HG03521 (cell line): ENCODE data around the gene AKAP7.
"Not testable (repeated sequence)": the region's sequence is repeated elsewhere in the genome, so short reads cannot be mapped to it uniquely, and the experiment has no call there.

Experiments
- ATAC-seq: cut with Tn5 transposase; IDR thresholded peaks from one replicate; pipeline ENCODE4 v1.9.1; 2021; ENCODE audit warnings: mild to moderate bottlenecking, moderate library complexity; ENCODE audit not compliant: unreplicated experiment

AKAP7 gene

DNA sequence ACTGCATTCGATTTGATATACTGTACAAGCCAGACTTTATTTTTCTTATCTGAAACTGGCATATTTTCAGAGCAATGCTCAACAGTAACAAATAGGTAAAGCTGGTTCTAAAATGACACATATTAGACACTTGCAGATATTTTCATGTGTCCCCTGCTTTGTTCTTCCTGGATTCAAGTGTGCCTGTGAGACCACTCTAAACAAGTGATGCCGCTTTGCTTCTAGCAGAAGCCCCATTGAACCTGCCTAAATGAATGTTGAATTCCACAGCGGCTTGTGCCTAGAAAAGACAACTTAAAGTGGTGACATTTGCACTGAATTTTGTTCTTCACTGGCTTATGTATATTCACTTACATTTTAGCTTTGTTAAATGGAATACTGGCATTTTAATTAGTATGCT is 115.7 kb downstream of the AKAP7 start:
- ATAC-seq, result no peak

DNA sequence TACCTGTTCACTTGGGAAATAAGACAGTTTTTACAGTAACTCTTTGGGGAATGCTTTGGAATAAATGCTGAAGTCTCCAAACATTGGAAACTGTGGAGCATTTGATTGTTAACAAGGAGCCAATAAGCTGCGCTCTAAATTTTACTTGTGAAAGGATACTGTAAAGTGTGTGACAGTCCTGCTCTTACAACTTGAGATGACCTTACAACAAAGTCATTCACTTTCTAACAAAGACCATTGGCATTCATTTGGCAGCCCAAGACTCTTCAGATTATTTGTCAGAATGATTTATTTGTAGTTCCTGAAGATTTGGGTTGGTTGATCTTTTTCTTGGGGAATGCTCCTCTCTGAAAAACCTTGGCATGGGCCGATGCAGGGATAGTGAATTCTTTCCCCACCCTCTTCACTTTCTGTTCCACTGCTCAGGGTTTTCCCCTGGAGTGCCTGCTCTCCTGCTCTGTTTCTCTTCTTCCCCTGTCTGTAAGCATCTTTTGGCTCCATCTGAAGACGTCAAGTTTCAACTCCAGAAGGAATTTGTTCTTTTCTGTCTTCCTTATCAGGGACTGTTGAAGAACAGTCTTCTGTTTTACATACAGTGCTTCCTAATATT is 116.4 kb downstream of the AKAP7 start:
- no peak for ATAC-seq

DNA sequence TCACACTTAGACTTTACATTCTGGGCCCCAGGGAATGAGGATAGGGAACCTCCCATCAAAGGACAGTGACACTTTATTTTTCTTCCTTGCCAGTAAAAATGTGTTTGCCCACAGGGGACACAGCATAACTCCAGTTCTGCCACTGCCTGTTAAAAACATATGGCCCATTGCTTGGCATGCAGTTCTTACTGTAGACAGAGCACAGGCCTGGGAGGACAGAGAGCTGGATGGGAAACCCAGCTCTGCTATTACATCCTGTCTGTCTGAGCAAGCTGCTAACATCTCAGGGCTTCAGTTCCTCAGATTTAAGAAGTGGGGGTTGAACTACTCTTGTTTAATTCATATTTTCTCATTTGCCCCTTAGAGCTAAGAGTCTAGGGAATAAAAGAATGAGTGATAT is 120.2 kb downstream of the AKAP7 start:
- no peak for ATAC-seq

- no peak for ATAC-seq
These were observed 120.6 kb downstream of the AKAP7 start for GRCh38 chr6:131255911-131256310.

DNA sequence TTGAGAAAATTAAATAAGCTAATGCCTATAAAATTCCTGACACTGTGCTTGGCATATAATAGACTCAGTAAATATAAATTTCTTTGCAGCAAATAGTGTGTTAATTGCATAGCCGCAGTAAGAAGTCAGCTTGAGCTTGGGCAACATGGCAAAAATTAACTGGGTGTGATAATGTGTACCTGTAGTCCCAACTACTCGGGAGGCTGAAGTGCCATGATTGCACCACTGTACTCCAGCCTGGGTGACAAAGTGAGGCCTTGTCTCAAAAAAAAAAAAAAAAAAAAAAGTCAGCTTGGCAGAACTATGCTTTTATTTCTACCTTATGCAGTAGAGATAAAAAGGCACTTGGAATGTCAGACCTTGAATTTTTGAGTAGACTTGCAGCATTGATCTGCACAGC is 121.8 kb downstream of the AKAP7 start:
- no peak for ATAC-seq

DNA sequence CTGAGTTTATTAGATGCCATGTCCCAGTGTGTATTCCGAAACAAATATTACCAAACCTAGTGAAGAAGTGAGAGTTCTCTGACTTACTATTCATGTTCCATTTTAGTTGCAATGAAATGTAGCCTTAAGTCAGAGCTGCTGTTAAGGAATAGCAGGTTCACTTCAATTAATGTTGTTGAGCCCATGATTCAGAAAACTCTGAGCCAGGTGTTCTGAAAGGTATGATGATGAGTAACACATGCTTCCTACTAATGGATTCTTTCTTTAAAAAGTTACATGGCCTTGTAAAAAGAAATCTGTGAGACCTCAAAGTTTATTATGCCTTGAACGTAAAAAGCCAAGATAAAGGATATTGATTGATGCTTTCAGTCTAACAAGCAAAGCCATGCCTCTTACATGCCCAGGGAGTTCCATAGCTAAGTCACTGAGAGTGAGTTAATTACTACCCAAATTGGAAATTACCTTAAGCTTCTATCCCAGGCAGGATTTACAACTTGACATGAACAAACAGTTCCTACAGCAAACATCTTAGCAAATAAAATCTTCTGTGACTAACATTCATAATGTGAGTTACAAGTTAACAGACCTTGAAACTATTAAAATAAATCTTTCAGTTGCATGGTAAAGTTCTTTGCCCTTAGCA is 122.9 kb downstream of the AKAP7 start:
- ATAC-seq, result no peak

- ATAC-seq, result no peak
These were observed 123.7 kb downstream of the AKAP7 start for GRCh38 chr6:131258816-131259476.

DNA sequence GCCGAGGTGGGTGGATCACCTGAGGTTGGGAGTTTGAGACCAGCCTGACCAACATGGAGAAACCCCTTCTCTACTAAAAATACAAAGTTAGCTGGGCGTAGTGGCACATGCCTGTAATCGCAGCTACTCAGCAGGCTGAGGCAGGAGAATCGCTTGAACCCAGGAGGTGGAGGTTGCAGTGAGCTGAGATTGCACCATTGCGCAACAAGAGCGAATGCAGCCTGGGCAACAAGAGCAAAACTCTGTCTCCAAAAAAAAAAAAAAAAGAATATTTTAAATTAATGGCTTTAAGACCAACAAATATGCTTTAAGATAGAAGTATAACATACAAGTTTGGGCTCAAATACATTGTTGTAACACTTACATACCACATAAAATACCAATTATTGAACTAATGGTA is 125.7 kb downstream of the AKAP7 start:
- ATAC-seq, result not testable (repeated sequence)

- no peak for ATAC-seq
These were observed 126.8 kb downstream of the AKAP7 start for GRCh38 chr6:131262060-131262459.

- no peak for ATAC-seq
These were observed 130.7 kb downstream of the AKAP7 start for GRCh38 chr6:131265939-131266338.

DNA sequence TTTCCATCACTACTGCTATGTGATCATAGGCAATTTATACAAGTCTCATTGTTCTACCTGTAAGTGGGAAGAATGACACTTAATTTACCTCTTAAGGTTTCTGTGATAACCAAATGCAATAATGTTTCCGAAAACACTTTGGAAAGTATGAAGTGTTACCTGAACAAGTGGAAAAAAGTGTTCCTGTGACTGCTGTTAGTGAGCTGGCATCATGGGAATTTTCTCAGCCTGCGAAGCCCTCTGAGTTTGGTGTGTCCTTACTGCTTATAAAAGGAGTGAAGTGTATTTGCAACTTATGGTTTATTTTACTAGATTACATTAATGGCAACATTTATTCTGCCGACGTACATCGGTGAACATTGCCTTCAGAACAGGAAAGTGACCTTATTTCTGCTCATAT is 133.0 kb downstream of the AKAP7 start:
- no peak for ATAC-seq

- ATAC-seq, result no peak
These were observed 134.5 kb downstream of the AKAP7 start for GRCh38 chr6:131269565-131270391.

DNA sequence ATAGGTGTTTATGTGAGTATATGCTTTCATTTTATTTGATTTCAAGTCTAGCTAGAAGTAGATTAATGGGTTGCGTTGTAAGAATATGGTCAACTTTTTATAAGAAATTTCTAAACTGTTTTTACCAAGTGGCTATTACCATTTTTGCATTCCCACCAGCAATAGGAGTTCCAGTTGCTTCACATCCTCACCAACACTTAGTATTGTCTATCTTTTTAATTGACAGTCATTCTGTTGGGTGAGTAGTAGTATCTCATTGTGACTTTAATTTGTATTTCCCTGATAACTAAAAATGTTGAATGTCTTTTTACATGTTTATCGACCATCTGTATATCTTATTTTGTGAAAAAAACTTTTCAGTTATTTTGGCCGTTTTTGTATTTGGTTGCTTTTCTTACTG is 135.3 kb downstream of the AKAP7 start:
- no peak for ATAC-seq

DNA sequence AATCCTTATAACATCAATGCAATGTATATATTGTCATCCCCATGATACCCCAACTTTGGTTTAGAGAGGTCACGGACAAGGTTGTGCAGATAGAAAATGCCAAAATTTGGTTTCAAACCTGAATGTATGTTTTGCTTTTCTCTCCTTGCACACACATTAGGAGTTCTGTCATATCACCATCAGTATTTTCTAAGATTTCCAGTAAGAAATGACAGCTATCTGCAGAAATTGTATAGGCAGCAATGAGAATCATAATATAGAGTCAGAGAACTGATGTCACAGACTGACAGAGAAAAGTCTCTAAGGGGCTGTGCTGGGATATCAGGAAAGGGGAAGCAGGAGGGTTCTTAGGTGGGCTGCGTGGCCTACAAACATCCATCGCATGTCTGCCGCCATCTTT is 140.0 kb downstream of the AKAP7 start:
- ATAC-seq, result no peak

GRCh38 chr6:131277591-131277990 is 142.3 kb downstream of the AKAP7 start:
- ATAC-seq, result no peak

DNA sequence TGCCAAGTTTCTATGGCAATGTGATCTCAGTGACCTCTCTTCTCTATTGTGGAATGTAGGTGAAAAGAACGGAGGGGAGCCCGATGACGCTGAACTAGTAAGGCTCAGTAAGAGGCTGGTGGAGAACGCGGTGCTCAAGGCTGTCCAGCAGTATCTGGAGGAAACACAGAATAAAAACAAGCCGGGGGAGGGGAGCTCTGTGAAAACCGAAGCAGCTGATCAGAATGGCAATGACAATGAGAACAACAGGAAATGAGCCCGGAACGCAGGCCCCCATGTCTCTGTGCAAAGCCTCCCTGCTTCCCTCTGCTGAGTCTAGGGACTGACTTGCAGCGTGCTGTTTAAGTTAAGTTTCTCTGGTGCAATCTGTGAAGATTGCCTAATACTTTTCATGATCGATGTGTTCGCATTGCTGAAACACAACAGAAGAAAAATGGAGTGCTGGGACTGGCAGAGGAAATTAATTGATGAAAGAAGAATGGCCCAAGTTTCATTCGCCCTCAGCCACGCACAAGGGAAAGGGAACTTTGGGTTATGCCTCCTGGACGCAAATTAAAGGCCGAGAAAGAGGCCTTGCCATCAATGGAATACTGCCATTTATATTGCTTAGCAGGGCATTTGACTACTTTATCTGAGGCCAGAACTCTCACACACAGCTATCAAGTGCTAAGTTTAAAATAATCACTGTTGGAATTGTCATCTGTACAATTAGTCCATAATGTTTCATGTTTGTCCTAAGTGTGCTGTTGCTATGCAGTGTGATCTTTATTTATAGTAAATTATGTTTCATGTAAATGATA is 146.4 kb downstream of the AKAP7 start:
- peak; percentile 50 for ATAC-seq

- ATAC-seq, result no peak
These were observed 147.1 kb downstream of the AKAP7 start for GRCh38 chr6:131282365-131282764.

- ATAC-seq, result no peak
These were observed 148.4 kb downstream of the AKAP7 start for GRCh38 chr6:131283466-131284175.

- ATAC-seq, result no peak
These were observed 150.3 kb downstream of the AKAP7 start for GRCh38 chr6:131285548-131285947.

- no peak for ATAC-seq
These were observed 151.3 kb downstream of the AKAP7 start for GRCh38 chr6:131286469-131287040.
